GM18511 (cell line): ENCODE data around the gene RPS15.

Experiments used
- ATAC-seq: cut with Tn5 transposase; IDR thresholded peaks from one replicate; pipeline ENCODE4 v1.9.1; 2021; ENCODE audit warnings: mild to moderate bottlenecking, moderate library complexity; ENCODE audit not compliant: unreplicated experiment

RPS15 gene

DNA sequence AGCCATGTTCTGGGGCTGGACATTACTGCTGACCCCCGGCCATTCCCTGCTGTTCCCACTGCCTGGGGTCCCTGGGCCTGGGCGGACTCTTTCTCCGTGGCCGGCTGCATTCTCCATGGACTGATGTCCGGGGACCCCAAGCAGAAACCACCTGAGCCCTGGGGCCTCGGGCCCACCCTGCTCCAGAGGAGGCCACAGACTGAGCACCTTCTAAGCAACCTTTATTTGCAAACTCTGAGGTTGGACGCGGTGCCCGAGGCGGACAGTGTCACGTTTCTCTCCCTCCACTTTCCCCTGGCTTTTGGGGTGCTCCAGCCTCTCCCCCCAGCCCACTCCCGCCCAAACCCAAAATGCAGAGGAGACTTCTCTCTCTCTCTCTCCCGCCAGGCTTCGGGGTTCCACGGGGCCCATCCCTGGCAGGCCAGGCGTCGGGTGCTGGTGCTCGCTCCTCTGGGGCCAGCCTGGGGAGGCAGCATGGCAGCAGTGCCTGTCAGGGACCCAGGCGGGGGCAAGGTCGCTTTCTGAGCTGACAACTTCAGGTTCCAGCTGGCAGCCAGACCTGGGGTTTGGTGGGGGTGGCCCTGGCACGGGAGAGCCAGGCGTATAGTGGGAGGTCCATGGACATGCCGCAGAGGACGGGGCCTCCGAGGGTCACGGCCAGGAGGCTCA lies 43.2 kb downstream of the RPS15 start:
- no peak for ATAC-seq

GRCh38 chr19:1481893-1482360 lies 43.7 kb downstream of the RPS15 start:
- ATAC-seq = no peak

DNA sequence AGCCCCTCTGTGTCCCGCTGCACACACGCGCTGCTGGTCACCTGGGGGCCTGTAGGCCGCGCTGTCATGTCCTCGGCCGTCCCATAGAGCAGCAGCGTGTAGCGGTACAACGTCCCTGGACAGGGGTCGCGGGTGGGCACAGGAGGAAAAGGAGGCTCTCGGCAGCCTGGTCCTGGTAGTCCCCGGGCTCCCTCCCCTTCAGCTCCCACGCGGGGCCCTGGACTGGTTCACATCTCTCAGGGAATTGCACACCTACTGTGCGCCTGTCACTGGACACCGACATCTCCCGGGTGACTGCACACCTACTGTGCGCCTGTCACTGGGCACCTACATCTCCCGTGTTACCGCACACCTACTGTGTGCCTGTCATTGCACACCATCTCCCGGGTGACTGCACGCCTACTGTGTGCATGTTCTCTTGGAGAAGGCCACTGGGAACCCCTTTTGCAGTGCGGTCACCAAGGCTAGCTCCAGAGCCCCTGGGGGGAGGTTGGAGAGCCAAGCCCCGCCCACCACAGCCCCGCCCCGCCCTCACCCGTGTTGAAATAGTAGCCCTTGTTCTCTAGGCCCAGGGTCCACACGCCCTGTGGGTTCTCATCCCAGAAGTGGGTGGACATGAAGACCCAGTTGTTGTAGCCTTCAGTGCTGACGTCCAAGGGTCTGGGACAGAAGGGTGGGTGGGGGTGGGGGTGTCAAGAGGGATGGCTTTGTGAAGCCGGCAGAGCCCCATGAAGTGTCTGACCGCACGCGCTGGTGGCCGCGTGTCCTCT lies 44.4 kb downstream of the RPS15 start:
- ATAC-seq = no peak

DNA sequence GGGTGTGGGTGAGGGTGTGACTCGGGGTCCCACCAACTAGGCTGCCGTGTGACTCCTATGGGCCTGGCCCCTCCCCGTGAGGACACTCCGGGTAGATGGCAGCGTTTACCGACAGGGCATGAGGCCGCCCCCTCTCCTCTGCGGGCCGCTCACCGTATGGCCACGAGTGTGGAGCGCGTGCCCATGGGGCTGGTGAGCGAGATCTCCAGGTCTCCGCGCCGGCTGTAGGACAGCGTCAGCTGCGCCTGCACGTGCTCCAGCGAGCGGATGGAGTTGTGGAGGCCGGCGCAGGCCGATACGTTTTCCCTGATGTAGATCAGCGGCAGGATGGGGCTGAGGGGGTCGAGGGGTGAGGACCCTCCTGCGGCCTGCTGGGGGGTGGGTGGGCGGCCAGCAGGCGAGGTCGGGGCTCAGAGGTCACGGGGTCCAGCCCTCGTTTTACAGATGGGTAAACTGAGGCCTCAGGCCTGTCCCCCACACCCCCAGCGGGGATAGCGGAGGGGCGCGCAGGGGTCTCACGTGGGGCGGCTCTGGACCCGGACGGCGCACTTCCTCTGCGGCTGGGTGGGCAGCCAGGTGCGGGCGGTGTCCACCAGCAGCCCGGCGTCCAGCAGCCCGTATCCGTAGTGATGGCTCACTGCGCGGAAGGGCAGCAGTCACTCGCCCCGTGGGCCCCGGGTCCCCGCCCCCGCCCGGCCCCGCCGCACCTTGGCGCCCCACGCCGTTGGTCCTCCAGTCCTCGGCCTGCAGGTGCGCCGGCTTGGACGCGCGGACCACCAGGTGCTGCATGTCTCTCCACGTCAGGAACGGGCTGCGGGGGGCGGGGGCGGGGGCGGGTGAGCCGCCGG lies 45.2 kb downstream of the RPS15 start:
- ATAC-seq = no peak

GRCh38 chr19:1483979-1484428 lies 45.8 kb downstream of the RPS15 start:
- ATAC-seq = no peak

GRCh38 chr19:1486720-1487575 lies 48.8 kb downstream of the RPS15 start:
- ATAC-seq = no peak

GRCh38 chr19:1487576-1488281 lies 49.5 kb downstream of the RPS15 start:
- ATAC-seq = no peak

DNA sequence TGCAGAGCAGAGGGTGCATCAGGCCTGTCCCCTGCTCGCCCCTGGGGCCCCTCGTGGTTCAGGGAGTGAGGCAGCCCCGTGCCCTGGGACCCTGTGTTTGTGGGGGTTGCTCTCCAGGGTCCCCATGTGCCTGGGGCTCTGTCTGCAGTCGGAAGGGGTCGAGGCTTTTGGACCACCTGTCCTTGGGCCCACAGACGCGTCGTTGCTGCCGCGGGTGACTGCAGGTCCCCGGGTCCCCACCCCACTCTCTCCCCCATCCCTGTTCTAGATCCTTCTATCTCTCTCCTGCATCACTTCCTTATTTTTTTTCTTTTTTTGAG lies 50.0 kb downstream of the RPS15 start:
- ATAC-seq = no peak

DNA sequence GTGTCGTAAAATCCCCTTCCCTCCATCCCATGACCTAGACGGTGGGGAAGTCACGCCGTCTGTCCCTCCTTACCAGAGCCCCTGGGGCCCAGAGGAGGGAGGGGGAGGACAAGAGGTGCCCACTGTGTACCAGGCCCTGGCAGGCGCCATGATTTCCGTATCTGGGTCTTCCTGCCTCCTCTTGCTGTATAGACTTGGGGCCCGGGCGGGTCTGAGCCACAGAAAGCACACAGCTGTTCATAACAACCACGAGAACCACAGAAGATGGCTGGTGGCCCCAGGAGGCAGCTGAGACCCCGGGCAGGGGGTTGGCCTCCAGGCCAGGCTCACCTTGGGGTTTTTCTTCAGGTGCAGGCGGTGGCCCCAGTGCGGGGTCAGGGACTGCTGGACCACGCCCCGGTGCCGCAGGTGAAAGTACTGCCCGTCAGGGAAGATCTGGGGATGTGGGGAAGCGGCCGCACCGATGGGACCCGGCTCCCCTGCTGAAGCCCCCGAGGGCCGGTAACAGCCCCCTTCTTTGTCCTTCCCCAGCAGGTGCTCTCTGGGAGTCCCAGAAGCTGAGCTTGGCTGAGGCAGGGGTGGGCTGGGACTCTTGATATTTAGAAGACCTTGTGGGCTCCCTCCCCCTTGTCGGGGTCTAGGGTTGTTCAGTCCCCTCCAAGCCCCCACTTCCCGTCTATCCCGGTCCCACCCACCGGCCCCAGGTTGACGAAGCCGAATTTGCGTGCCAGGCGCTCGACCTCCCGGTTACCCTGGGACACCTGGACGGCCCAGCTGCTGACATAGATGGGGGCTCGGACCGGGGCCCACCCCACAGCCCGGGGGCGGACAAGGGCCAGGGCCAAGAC lies 51.5 kb downstream of the RPS15 start:
- no peak for ATAC-seq
